Raji (cell line): ENCODE measurements around the gene GFI1.

Experiments
- POLR2A ChIP-seq: IDR thresholded peaks from 2 replicates; pipeline ENCODE4 v1.6.1; 2011; ENCODE audit warnings: low read depth, low read length, control low read depth; ENCODE audit not compliant: insufficient read depth

GFI1 gene

GRCh38 chr1:92480200-92480812 lies 6.4 kb downstream of the GFI1 start:
- no peak for TF ChIP-seq POLR2A

DNA sequence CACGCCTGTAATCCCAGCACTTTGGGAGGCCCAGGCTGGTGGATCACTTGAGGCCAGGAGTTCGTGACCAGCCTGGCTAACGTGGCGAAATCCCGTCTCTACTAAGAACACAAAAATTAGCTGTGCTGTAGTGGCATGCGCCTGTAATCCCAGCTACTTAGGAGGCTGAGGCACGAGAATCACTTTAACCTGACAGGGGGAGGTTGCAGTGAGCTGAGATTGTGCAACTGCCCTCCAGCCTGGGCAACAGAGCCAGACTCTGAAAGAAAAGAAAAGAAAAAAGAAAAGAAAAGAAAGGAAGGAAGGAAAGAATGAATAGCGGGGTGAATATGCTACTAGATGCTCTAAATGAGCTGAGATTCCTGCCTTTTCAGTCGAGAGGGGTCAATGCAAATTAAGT lies 7.1 kb downstream of the GFI1 start:
- no peak for TF ChIP-seq POLR2A

GRCh38 chr1:92478393-92478792 lies 8.3 kb downstream of the GFI1 start:
- TF ChIP-seq POLR2A, result no peak

DNA sequence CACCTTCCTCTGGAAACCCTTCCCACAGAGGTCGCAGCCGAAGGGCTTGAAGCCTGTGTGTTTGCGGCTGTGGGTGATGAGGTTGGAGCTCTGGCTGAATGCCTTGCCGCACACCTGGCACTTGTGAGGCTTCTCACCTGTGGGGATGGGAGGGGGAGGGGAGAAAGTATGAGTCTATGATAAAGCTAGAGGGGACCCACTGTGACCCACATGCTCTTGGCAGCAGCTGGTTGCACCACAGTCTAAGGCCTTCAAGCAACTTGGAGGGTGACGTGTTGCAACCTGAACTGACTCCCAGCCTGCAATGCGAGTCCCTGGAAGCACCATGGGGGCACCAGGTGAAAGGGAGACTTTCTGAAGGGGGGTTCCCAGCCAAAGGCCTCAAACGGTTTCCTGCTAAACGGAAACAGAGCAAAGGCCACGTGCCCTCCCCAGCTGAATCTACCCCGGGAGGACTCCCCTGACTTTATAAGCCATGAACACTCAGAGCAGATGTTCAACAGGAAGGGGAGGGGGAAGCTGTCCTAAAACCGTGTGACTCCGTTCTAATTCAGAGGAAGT lies 10.6 kb downstream of the GFI1 start:
- TF ChIP-seq POLR2A, result no peak

DNA sequence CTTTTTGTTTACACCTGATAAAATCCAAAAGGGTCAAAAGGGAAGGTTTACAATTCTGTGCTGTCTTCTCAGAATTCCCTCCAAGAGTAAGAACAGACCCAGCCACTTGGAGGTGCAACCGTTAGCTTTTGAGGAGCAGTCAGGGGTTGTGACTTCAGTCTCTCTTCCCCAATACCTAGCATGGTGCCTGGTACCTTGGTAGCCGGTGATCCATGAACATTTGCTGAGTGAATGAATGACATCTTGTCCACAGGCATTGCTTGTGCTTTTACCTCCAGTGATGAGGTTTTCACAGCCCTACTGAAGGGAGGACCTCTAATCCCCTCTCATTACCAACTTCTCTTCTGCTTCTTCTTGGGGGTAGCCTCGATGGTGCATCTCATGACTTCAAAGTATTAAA lies 11.7 kb downstream of the GFI1 start:
- TF ChIP-seq POLR2A, result no peak

DNA sequence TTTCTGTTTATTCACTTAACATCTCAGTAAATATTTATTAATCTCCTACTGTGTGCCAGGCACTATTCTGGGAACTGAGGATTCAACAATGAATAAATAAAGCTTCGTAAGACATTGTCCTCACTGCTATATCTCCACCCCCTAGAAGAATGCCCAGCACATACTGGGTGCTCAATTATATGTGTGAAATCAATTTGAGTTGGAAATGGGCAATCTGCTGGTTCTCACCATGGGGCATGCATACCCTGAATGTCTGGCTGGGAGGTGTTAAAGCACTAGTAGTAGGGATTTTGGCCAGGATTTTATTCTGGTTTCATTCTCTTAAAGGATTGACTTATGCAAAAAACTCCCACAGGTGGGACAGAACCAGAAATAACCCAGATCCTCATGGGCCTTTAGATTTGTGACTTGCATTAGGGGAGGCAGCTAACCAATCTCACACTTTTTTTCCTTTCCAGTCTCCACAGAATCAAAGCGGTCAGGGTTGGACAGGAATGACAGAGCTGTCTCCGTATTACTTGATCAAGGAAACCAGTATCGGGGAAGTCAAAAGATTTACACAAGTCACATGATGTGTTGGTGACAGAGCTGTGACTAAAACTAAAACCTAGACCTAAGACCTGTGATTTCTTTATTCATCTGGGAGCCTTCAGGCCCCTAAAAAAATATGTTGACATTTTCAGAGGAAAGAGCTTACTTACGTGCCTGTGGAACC lies 12.8 kb downstream of the GFI1 start:
- no peak for TF ChIP-seq POLR2A

DNA sequence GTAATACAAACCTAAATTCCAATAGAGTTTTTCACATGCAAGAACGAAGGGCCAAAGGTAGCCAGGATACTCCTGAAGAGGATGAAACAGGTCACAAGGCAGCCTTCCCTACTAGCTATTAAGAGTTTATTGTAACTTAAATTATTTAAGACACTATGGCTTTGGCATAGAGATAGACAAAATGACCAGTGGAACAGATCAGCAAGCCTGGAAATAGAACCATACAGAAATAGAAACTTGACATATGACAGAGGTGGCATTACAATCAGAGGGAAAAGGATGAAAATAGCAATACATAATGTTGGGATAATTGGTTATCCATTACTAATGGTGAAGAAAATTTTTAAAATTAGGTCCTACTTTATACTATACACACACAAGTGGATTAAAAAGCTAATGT lies 16.5 kb downstream of the GFI1 start:
- no peak for TF ChIP-seq POLR2A

- no peak for TF ChIP-seq POLR2A
Measured at GRCh38 chr1:92466683-92467352, 19.9 kb downstream of the GFI1 start.

DNA sequence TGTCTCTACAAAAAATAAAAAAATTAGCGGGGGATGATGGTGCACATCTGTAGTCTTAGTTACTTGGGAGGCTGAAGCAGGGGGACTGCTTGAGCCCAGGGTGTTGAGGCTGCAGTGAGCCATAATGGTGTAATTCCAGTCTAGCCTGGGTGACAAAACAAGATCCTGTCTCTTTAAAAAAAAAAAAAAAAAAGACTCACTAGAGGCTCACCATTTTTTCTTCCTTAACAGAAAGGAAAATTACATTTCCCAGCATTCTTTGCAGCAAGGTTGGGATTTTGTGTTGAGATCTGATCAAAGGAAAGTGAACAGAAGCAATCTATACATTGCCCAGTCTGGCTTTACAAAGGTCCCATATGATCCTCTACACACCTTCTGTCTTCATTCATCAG lies 21.5 kb downstream of the GFI1 start:
- no peak for TF ChIP-seq POLR2A

GRCh38 chr1:92464588-92465255 lies 22.0 kb downstream of the GFI1 start:
- no peak for TF ChIP-seq POLR2A

DNA sequence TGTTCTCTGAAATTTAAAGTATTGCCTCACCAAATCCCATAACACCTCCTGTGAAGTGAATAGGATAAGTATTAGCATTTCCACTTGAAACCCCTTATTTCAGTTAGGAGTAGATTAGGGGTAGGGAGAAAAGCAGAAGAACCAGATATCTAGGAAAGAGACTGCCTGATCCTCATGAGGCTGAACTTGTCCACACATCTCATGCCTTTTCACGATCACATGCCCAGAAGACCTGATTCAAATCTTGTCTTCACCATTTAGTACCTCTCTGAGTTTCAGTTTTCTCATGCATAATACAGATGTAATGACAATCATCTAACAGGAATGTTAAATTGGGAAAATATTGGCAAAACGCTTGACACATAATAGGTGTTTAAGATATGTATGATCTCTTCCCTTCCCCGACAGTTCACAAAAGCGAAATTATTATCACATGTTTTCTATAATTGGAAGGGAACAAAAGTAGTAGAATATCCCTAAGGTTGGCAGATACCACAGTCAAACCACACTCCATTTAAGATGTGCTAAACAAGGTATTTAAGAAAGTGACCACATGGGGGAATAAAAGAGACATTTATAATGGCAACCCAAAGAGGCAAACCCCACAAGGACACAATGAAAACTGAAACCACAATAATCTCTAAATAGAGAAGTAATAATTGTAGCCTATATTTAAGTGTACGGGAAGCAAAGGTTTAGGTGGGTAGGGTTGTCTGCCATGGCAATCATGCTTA lies 25.2 kb downstream of the GFI1 start:
- no peak for TF ChIP-seq POLR2A

GRCh38 chr1:92459871-92460320 lies 26.8 kb downstream of the GFI1 start:
- TF ChIP-seq POLR2A, result no peak

DNA sequence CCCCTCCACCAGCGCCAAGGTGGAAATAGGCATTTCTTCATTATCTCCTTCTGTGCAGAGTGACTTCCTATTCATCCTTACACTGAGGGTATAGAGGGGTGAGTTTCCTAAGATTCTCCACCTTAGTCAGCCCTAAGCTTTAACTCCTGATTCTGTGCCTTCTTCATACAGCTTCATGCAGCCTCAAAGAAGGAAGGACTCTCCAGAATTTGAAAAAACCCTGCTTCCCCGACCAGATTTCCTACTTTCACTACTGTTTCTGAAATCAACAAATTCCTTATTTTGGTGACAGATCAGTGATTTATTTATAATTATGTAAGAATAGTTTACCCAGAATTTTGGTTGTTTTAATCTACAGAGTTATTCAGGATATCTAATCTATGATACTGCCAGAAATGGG lies 28.6 kb downstream of the GFI1 start:
- no peak for TF ChIP-seq POLR2A

DNA sequence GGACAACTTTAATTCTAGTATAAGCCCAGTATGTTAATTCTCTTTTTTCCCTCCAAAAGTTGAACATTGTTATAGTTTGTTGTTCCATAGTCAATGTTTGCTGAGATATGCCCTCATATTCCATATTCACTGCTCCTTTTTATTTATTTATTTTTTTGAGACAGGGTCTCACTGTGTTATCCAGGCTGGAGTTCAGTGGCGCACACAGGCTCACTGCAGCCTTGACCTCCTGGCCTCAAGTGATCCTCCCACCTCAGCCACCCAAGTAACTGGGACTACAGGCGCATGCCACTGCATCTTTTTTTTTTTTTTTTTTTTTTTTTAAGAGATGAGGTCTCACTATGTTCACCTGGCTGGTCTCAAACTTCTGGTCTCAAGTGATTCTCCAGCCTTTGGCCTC lies 38.7 kb downstream of the GFI1 start:
- TF ChIP-seq POLR2A, result no peak

DNA sequence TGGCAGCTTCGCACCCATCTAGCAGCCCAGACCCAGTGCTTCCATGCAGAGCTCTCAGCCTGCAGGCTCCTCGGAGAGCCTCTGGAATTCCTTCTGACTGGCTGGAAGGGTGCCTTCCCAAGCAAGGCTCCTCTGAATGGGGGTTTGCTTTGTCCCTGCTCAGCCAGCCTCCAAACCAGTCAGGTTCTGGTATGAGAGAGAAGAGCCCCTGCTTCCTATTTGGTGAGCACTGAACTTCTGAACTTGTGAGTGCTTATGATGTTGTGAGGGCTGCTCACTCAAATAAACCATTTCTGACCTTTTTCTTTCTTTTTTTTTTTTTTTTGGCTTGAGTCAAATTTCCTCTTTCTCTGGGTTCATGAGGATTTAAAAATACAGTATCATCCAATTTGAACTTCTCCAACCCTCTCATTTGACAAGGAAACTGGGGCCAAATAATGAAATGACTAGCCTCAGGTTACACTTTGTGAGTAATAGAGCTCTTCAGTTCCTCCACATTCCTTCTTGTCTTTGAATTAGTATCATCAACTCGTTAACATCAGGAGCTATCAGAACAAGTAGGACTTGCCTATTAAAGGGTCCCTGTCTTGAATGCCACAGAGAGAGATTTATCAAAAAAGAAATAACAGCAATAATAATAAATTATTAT lies 39.6 kb downstream of the GFI1 start:
- no peak for TF ChIP-seq POLR2A

DNA sequence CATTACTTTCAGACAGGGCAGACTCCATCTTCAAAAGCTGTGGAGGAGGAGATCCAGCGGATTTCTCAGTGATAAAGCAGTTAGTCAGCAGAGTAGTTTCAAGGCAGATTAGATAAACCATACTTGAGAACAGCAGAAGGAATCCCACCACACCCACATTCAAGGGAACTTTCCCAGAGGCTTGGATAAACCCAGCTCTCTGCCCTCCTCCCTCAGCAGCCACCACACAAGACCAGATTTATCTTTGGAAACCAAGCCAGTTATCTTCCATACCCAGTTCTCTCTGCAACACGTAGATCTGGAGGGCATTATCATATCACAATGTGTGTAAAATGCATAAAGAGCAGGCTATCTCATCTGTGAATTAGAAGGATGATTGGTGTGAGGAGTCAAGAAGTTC lies 40.2 kb downstream of the GFI1 start:
- no peak for TF ChIP-seq POLR2A
